ENCODE results near the gene BMP8A.
"Not testable (repeated sequence)": the region's sequence is repeated elsewhere in the genome, so short reads cannot be mapped to it uniquely, and the experiment has no call there.

BMP8A gene

DNA sequence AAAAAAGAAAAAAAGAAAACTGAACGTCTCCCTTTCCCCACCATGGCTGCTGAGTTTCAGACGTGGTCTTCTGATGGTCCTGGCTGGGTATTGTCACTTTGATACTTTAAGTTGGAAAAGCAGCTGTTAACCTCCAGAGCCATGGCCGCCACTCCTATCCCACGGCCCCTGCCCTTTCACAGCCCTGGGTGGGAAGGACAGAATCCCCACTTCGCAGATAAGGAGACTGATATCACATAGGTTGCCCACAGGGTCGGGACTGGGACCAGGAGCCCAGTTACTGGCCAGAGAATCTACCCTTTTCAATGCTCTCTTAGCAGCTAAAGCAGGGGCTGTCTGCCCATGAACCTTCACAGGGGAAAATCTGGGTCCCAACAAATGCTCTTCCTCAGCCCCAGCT, 16.8 kb downstream of the BMP8A start:
- no peak for DNase-seq

DNA sequence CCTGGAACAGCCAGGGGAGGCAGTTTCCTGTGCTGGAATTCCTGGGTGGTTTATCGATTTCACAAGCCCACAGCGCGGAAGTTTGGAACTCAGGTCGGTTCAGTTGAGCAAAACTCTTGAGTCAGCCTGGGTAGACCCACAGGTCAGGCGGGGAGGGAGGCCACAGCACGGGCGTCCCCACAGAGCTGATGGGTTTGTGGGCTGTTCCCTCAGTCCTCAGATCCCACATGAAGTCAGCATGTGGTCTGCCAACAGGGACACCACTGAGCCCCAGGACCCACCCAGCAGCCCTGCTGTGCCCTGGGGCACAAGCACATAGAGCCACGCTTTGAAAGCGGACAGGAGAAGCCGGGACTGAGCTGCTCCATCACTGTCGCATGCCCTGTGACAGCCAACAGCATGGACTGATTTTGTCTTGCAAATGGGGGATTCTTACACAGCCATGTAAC, 17.4 kb downstream of the BMP8A start:
- DNase-seq = no peak

DNA sequence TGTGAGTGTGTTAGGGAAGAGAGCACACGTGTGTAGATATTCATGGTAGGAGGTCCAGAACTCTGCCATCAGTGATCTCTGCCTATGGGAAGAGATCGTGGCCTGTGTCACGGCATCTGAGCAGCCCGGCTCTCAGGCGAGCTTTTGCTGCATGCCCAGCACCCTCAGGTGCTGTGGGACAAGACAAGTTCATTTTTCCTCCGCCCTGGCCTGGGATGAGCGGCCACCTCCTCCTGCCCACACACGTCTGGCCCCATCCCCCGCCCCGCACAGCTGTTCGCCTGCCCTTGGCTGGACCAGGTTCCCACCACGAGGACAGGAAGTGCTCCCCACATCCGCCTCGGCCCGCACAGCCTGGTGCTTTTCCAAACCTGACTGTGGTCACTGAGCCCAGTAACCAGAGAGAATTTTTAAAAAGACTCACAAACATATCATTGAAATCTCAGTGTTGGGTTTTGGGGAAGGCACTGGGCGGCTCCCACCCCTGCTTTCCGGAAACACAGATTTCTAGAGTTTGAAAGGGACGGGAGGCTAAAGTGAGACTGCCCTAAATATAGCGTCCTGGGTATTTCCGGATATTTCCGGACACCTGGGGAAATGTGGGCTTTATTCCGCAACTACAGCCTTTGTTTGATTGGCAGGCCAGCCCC, 18.0 kb downstream of the BMP8A start:
- no peak for DNase-seq

DNA sequence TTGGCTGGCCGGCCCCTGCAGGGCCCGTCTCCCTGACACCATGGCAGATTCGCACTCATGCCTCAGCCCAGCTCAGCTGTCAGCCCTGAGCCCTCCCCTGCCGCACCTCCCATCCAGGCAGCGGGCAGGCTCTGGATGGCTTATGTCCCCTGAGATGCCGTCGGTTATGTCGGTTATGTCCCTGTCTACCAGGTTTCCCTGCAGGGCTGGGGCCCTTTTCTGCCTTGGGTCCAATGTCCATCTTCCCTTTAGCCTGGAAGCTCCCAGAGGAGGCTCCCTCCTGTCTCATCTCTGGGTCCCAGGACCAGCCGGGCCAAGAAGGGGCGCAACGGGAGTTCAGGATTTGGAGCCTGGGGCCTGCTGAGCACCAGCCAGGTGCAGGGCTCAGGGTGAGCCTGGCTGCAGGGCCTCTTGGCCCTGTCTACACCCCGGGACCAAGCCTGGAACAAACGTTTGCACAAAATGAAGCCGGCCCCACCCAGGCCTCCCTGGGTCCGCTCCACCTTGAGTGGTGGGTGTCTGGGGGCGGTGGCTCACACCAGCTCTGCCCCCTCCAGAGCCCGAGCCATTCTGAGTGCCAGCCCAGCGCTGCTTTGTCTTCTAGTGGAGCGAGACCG, 19.2 kb downstream of the BMP8A start:
- DNase-seq = not testable (repeated sequence)

DNA sequence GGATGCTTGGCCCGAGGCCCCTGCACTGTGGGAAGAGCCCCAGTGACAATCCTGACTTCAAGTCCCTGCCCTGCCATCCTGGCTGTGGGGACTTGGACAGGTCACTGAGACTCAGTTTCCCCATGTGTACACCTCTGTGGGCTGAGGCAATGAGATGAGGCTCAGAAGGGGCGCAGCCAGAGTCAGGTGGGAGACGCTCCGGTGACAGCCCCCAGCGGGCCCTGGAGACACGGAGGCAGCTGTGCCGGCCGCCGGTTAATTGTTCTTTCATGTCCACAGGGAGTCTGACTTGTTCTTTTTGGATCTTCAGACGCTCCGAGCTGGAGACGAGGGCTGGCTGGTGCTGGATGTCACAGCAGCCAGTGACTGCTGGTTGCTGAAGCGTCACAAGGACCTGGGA, 20.0 kb downstream of the BMP8A start:
- DNase-seq = not testable (repeated sequence)

DNA sequence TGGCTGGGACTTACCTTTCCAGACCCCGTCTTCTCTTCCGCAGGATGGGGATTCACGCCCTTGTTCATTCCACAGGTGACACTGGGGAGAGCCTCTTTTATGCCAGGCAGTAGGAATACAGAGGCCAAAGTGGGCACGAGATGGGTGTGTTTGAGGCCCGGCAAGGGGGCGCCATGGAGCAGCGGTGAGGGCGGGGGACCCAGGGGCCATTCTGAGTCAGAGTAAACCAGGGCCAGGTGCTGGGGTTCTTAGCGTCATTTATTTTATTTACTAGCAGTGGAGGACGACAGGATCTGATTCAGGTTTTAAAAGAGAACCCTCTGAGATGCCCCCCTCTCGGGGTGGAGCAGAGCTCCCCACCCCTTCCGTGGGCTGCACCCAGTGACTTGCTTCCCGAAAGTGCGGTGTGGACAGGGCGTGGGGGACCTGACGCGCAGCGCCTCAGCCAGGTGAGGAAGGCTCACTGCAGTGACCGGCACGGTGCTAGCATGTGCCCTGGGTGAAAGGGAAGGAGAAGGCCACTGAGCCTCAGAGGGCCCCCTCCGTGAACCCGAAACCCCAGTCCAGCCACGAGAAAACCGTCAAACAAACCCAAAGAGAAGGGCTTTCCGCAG, 20.9 kb downstream of the BMP8A start:
- DNase-seq = not testable (repeated sequence)

DNA sequence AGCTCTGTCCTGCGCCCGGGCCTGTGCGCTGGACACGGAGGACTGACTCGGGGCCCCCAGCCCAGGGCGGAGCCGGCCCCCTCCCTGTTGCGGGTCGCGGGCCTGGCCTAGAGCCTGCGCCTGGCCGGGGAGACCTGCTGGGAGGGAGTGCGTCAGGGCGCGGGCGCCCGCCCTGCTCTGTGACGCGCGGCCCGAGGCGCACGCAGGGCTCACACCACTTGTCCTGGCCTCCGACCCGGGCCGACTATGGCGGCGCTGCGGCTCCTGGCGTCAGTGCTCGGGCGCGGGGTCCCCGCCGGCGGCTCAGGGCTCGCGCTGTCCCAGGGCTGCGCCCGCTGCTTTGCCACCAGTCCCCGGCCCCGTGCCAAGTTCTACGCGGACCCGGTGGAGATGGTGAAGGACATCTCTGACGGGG, 23.3 kb downstream of the BMP8A start:
- DNase-seq = not testable (repeated sequence)

DNA sequence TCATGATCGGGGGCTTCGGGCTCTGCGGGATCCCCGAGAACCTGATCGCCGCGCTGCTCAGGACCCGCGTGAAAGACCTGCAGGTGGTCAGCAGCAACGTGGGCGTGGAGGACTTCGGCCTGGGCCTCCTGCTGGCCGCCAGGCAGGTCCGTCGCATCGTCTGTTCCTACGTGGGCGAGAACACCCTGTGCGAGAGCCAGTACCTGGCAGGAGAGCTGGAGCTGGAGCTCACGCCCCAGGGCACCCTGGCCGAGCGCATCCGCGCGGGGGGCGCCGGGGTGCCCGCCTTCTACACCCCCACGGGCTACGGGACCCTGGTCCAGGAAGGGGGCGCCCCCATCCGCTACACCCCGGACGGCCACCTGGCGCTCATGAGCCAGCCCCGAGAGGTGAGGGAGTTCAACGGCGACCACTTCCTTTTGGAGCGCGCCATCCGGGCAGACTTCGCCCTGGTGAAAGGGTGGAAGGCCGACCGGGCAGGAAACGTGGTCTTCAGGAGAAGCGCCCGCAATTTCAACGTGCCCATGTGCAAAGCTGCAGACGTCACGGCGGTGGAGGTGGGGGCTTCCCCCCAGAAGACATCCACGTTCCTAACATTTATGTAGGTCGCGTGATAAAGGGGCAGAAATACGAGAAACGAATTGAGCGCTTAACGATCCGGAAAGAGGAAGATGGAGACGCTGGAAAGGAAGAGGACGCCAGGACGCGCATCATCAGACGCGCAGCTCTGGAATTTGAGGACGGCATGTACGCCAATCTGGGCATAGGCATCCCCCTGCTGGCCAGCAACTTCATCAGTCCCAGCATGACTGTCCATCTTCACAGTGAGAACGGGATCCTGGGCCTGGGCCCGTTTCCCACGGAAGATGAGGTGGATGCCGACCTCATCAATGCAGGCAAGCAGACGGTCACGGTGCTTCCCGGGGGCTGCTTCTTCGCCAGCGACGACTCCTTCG, 24.0 kb downstream of the BMP8A start:
- DNase-seq = not testable (repeated sequence)

DNA sequence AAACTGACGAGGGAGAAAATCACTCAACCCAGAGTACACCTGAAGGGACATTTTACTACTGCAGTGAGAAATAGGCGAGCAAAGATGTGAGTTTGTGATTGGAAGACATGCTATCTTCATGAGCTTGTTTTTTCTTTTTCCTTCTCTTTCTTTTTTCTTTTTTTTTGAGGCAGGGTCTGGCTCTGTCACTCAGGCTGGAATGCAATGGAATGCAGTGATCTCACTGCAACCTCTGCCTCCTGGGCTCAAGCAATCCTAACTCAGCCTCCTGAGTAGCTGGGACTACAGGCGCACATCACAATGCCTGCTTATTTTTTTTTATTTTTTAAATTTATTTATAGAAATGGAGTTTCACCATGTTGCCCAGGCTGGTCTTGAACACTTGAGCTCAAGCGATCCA, 25.4 kb downstream of the BMP8A start:
- DNase-seq = not testable (repeated sequence)

DNA sequence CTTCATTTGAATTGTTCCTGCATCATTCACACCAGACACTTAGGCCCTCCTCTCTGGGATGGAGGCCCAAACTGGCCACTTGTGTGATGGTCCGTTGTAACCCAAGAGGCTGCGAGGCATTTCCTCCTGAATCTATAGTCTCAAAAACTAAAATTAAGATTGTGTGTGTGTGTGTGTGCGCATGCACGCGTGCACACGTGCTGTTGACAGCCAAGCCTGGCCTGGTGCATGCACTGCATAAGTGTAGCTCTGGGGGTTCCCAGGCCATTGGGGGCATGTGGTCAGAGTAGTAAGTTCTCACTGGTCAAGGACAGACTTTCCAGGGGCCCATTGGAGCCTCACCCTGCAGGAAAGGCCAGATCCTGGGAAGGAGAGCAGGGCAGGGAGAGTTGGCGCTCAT, 26.5 kb downstream of the BMP8A start:
- not testable (repeated sequence) for DNase-seq

DNA sequence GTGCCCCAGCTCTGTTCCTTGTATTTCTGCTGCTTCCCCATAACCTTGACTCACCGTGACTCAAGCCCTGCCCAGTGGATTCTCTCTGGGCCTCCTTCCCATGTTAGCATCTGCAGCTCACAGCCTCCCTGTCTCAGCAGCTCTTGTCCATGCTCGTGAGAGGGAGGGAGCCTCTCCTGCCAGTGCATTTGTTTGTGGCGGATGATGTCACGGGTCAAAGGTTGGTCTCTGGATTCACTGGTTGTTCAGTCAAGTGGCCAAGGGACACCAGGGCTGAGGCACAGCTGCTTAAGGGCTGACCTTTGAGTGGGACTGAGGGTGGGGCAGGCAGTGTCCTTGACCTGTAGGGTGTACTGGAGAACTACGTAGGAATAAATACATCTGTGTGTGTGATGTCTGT, 27.9 kb downstream of the BMP8A start:
- not testable (repeated sequence) for DNase-seq

DNA sequence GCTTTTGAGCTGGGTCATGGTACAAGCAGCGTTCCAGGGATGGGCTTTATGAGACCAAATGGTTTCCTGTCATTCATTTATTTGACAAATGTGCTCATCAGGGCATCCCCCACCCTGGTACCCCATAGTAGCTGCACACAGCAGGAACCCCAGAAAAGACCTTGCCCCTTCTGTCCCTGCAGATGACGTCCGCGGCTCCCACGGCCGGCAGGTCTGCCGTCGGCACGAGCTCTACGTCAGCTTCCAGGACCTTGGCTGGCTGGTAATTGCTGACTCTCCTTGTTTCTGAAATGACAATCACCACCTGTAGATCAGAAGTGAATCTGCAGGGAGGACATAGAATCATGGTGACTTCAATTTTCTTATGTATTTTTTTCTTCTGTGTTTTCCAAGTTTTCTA, 30.8 kb downstream of the BMP8A start:
- DNase-seq = not testable (repeated sequence)

DNA sequence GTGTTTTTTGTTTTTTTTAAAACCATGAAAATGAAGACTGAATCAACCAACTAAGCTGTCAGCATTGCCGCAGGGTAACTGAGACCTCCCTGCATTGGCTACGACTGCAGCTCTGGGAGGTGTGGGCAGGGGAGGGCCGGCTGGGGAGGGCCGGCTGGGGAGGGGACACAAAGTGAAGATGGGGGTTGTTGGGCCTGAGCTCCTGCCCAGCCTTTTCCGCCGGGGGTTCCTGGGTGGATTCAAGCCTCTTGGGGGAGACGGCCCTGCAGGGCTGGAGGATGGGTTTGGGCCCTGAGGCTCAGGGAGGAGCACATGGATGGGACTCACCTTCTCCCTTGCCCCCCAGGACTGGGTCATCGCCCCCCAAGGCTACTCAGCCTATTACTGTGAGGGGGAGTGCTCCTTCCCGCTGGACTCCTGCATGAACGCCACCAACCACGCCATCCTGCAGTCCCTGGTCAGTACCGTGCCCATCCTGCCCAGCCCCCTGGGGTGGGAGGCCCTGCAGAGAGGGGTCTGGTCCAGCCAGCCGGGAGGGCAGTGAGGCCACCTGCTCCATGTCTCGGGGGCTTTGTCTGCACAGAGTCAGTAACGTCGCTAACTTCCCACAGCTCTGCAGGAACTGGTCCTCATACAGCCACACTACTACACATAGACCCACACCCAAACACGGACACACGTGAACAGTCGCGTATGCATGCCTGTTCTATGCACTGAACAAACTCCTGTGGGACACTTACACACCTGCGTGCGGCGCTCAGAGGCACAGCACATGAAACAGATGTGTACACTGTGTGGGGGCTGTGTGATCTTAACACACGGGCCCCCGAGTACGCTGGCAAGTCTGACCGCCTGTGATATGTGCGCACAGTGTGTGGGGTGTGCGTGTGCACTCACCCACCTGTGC, 31.5 kb downstream of the BMP8A start:
- no peak for DNase-seq

DNA sequence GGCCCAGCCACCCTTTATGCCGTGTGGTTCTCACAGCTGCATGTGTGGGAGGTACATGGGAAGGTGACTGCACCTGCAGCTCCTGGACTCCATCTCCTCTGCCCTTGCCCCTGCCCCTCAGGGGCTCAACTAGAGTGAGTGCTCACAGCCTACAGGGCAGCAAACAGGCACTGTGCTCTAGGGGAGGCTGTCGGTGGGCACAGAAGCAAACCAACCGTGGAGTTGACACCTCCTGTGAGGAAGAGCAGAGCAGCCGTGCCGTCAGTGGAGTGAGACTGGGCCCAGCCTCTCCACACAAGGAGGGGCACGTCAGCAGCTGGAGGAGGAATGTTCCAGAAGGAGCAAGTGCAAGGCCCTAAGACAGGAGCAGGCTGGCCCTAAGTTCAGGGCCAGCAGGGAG, 32.7 kb downstream of the BMP8A start:
- DNase-seq = no peak

DNA sequence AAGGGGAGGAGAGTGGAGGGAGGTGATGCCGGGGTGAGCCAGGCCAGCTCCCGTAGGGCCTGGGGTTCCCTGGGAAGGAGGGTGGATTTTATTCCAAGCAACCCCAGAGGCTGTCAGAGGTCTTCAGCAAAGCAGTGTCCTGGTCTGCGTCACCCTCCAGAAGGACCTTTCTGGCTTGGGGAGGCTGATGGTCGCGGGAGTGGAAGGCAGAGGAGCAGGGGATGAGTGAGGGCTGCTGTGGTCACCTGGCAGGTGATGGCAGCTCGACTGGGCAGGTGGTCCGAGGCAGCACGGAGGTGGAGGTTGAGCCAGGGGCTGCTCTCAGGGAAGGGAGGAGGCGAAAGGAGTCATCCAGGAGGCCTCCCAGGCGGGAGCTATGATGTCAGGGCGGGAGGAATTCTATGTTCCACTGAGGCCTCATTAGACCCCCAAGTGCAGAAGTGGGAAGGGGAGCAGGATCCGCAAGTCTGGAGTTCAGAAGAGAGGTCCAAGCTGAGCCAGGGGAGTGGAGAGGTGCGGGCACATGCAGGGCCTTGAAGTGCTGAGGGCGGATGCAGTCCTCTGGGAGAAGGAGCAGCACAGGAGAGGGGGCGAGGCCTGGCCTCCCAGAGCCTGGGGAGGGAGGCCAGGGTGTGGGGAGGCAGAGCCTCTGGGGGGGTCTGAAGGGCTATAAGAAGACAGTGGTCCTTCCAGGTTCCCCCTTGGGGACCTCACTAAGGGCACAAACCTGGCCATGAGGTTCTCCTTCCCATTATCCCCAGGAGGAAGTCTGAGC, 33.3 kb downstream of the BMP8A start:
- no peak for DNase-seq

DNA sequence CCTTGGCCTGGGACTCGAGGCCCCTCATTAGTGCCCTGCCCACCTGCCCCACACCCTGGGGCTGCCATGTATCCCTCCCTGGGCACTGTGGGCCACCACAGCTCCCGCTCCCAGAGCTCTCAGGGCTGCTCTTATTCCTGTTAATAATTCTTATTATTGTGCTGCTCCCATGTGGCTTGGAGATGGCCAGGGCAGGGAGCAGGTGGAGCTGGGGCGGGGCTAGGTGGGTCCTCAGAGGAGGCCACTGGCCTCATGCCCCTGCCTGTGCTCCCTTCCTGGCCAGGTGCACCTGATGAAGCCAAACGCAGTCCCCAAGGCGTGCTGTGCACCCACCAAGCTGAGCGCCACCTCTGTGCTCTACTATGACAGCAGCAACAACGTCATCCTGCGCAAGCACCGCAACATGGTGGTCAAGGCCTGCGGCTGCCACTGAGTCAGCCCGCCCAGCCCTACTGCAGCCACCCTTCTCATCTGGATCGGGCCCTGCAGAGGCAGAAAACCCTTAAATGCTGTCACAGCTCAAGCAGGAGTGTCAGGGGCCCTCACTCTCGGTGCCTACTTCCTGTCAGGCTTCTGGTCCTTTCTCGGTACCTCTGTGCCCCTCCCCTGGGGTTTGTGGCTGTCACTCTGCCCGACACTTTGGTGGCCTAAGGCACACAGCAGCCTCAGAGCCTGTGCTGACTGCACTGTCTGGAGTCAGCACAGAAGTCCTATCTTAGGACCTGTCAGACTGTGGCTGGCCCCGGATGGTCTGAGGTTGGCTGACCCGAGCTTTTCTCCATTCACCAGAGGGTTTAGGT, 34.1 kb downstream of the BMP8A start:
- DNase-seq = no peak

DNA sequence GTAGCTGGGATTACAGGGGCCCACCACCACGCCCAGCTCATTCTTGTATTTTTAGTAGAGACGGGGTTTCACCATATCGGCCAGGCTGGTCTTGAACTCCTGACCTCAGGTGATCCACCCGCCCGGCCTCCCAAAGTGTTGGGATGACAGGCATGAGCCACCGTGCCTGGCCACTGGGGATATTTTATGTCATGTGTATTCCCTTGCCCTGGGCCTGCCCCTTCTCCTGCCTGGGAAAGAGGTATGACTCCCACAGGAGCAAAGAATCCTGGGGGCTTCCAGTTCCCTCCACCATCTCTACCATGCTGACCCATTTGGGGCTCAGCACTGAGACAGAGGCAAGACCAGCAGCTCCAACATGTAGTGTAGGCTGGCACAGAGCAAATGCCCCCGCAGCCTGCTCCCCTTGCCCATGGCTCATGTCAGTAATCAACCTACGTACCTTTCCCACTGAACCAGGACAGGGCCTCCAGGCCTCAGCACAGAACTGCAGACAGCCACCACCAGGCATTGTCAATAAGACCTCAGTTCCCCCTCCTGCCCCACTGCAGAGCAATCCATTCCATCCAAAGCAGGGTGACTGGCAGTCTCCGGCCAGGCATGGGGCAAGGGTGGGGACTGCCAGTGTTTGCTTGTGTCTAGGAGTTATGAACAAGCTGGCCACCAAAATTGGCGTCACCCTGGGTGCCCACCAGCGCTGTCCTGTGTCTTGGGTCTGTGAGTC, 35.2 kb downstream of the BMP8A start:
- no peak for DNase-seq

DNA sequence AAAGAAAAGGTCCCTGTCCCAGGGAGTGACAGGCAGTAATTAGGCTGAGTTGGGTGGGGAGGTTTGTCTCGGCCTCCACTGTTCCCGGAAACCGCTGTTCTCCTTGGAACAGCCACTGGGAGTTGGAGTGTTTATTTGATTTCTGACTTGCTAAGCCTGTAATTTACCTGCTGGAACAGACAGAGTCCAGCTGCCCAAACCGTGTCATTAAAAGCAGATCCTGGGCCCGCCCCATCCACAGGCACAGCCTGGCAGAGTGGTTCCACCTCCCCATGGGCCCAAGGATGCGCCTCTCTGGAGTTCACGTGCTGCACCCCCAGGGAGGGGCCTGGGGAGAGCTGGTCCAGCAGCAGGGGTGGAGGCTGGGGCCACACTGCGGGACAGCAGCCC, 35.7 kb downstream of the BMP8A start:
- not testable (repeated sequence) for DNase-seq

DNA sequence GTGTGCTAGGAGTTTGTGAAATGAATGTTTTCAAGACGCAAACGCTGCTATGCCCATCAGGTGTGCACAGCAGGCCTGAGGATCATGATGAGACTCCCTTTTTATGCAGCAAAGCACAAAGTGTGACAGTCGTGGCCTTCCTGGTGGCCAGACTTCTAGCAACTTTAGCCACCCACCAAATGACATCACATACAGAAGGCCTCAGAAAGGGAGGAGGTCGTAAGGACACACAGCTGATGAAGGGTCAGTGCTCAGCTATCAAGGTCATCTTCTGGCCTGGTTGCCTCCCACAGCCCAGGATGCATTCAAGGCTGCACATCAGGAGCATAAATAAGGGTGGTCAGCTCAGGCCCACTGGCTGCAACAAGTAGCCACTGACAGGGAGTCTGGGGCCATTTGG, 36.6 kb downstream of the BMP8A start:
- no peak for DNase-seq

Measured in NCI-H526 treated with DMSO at 0.1 percent for 48 hours (cell line).